Hematopoietic multipotent progenitor cell treated with erythropoietin and hydrocortisone succinate and interleukin-3 and kit ligand, for 4 days (in vitro differentiated cells): ENCODE data around the gene PRPS2.

ENCODE experiments used
- DNase-seq: peaks from one replicate; pipeline ENCODE4 v3.0.0-alpha.2; 2015

Gene PRPS2

GRCh38 chrX:12817528-12817927, 26.3 kb downstream of the PRPS2 start:
- peak; percentile 8 for DNase-seq

- no peak for DNase-seq
Observed at GRCh38 chrX:12819222-12819621, 28.0 kb downstream of the PRPS2 start.

- DNase-seq = no peak
Observed at GRCh38 chrX:12820737-12821136, 29.5 kb downstream of the PRPS2 start.

- DNase-seq = no peak
Observed at GRCh38 chrX:12824944-12825343, 33.7 kb downstream of the PRPS2 start.

- DNase-seq = no peak
Observed at GRCh38 chrX:12825801-12826200, 34.6 kb downstream of the PRPS2 start.

- DNase-seq = no peak
Observed at GRCh38 chrX:12843061-12843667, 52.0 kb downstream of the PRPS2 start.

GRCh38 chrX:12843668-12844279, 52.6 kb downstream of the PRPS2 start:
- DNase-seq = no peak

GRCh38 chrX:12844319-12844718, 53.1 kb downstream of the PRPS2 start:
- DNase-seq = no peak

GRCh38 chrX:12865359-12865758, 74.1 kb downstream of the PRPS2 start:
- no peak for DNase-seq

- no peak for DNase-seq
Observed at GRCh38 chrX:12866451-12867377, 75.5 kb downstream of the PRPS2 start, which contains the start of gene TLR7. Gene TLR7 (plus strand): TSS chrX:12867072. CDS start chrX:12867579, 507 bp downstream.

- DNase-seq = peak; percentile 5
Observed at GRCh38 chrX:12867685-12868084, 76.5 kb downstream of the PRPS2 start.

GRCh38 chrX:12868747-12869146, 77.5 kb downstream of the PRPS2 start:
- DNase-seq = no peak

GRCh38 chrX:12871257-12871656, 80.0 kb downstream of the PRPS2 start:
- no peak for DNase-seq

GRCh38 chrX:12872741-12873140, 81.5 kb downstream of the PRPS2 start:
- no peak for DNase-seq
